Subcutaneous adipose tissue (tissue), 4 donors: Measurements from ENCODE around the gene FRRS1L. TPM values are rescaled to one million over a fixed set of nuclear protein-coding genes. Genes with fewer than 3 reads are reported as not detected.

Source experiments
- CTCF ChIP-seq: fragments of 450-650 bp; IDR thresholded peaks from one replicate; pipeline ENCODE4 v1.5.1; 2016; ENCODE audit warnings: low read depth, mild to moderate bottlenecking, control low read depth, antibody characterized with exemption, moderate library complexity
- total RNA-seq, 4 donors: library from RNA; depleted of rRNA; stranded (reverse); fragments of >200 nt; gene quantifications; one replicate each; pipeline ENCODE4 v1.1.0, GENCODE V29; 2016

The FRRS1L gene
- total RNA-seq, 4 donors from 2014 or later: under 0.01 to 0.22 TPM; not detected in 2

GRCh38 chr9:109120204-109120789 is 46.8 kb downstream of the FRRS1L start:
- no peak for TF ChIP-seq CTCF

GRCh38 chr9:109119439-109120203 is 47.4 kb downstream of the FRRS1L start, which contains the start of gene TMEM245:
TSS of gene TMEM245 (minus strand) at chr9:109119947. CDS start at chr9:109119913, 34 bp downstream.
- no peak for TF ChIP-seq CTCF

DNA sequence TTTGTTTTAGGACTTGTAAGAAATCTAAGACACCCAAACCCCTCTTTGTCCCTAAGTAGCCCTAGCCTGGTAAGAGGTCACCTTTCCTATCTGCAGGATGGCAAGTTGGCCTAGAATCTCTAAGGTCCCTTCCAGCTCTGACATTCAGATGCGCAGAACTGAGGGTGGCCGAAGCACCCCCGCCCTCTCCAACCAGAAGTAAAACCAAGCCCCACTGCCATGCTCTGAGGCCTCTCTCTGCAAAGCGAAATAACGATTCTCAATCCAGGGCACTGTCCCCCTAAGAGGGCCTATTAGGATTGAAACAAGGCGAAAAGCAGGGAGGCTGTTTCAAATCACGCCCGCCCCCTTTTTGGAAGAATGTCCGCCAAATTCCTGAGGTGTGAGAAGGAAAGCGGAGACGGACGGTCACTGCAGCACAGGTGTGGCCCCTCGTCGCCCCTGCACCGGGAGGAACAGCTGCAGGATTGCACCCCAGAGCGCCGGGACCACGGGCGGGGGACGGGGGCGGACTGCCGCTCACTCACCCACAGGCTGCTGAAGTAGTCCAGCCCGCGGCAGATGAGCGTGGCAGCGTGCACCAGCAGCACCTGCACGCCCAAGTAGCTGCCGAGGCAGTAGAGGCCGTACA is 48.1 kb downstream of the FRRS1L start:
- TF ChIP-seq CTCF: no peak

- TF ChIP-seq CTCF: no peak
These were observed 48.9 kb downstream of the FRRS1L start for GRCh38 chr9:109117856-109118807.

GRCh38 chr9:109115931-109116526 is 51.0 kb downstream of the FRRS1L start:
- TF ChIP-seq CTCF: no peak

DNA sequence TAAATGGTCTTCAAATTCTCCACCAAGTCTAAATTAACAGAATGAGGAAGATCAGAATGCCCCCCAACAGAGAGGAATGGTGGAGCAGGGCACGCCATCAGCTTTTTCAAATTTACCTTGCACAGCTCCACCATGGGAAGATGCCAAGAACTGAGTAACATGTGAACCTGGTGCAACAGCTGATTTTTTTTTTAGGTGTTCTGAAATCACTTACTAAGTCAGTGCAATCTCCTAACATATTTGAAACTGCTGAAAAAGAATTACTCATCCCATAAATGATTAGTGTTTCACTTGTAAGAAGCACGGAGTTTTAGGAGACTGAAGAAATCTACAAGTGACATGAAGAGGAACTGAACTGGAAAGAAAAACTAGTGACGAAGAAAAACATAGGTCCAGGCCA is 52.4 kb downstream of the FRRS1L start:
- TF ChIP-seq CTCF: no peak
